WTC11 (cell line): ENCODE measurements around the gene CLEC7A. TPM values are rescaled to one million over a fixed set of nuclear protein-coding genes. Genes with fewer than 3 reads are reported as not detected.
A peak's percentile ranks its signal among the peaks of the same experiment; 100 is the strongest.

Experiments
- ARID4B ChIP-seq: sonication (generic); formaldehyde crosslinking; IDR thresholded peaks from 2 replicates; pipeline ENCODE4 v1.8.0; 2023; ENCODE audit warnings: missing genetic modification reagents, mild to moderate bottlenecking, borderline replicate concordance
- ATF1 ChIP-seq: sonication (generic); formaldehyde crosslinking; IDR thresholded peaks from 2 replicates; pipeline ENCODE4 v1.8.1; 2023; ENCODE audit warnings: mild to moderate bottlenecking, moderate library complexity, missing genetic modification reagents
- ATF3 ChIP-seq: sonication (generic); formaldehyde crosslinking; conservative IDR thresholded peaks from 2 replicates; pipeline ENCODE4 v1.8.1; 2022; ENCODE audit warnings: mild to moderate bottlenecking, missing genetic modification reagents
- CREB1 ChIP-seq: sonication (generic); formaldehyde crosslinking; IDR thresholded peaks from 2 replicates; pipeline ENCODE4 v1.8.0; 2023; ENCODE audit warnings: mild to moderate bottlenecking, missing genetic modification reagents
- E2F1 ChIP-seq: sonication (generic); formaldehyde crosslinking; IDR thresholded peaks from 2 replicates; pipeline ENCODE4 v1.8.0; 2022; ENCODE audit warnings: mild to moderate bottlenecking, missing genetic modification reagents
- ERG ChIP-seq: fragments of 250-450 bp; sonication (Bioruptor Pico); IDR thresholded peaks from 2 replicates; pipeline ENCODE4 v1.8.0; 2021; ENCODE audit warnings: mild to moderate bottlenecking
- FOXP1 ChIP-seq: sonication (generic); formaldehyde crosslinking; IDR thresholded peaks from 2 replicates; pipeline ENCODE4 v1.8.0; 2022; ENCODE audit warnings: missing genetic modification reagents, mild to moderate bottlenecking, moderate library complexity, borderline replicate concordance
- FOXP4 ChIP-seq: sonication (generic); formaldehyde crosslinking; IDR thresholded peaks from 2 replicates; pipeline ENCODE4 v1.8.0; 2022; ENCODE audit warnings: mild to moderate bottlenecking, missing genetic modification reagents
- GABPB1 ChIP-seq: sonication (generic); formaldehyde crosslinking; IDR thresholded peaks from 2 replicates; pipeline ENCODE4 v1.8.1; 2023; ENCODE audit warnings: mild to moderate bottlenecking, missing genetic modification reagents
- GRHL2 ChIP-seq: fragments of 250-450 bp; sonication (Bioruptor Pico); IDR thresholded peaks from 2 replicates; pipeline ENCODE4 v1.8.0; 2022; ENCODE audit warnings: mild to moderate bottlenecking, moderate library complexity; ENCODE audit not compliant: insufficient replicate concordance, severe bottlenecking
- GTF2I ChIP-seq: fragments of 250-450 bp; sonication (Bioruptor Pico); conservative IDR thresholded peaks from 2 replicates; pipeline ENCODE4 v1.4.0; 2021; ENCODE audit warnings: mild to moderate bottlenecking
- HMGA2 ChIP-seq: fragments of 250-450 bp; sonication (Bioruptor Pico); IDR thresholded peaks from 2 replicates; pipeline ENCODE4 v1.4.0; 2021; ENCODE audit warnings: mild to moderate bottlenecking, moderate library complexity
- JAZF1 ChIP-seq: fragments of 250-450 bp; sonication (Bioruptor Pico); IDR thresholded peaks from 2 replicates; pipeline ENCODE4 v1.9.0; 2021; ENCODE audit warnings: moderate library complexity, mild to moderate bottlenecking, inconsistent platforms
- JUN ChIP-seq: sonication (generic); formaldehyde crosslinking; IDR thresholded peaks from 2 replicates; pipeline ENCODE4 v1.8.0; 2023; ENCODE audit warnings: mild to moderate bottlenecking, missing genetic modification reagents
- NR1H2 ChIP-seq: sonication (generic); formaldehyde crosslinking; IDR thresholded peaks from 2 replicates; pipeline ENCODE4 v1.9.0; 2021; ENCODE audit warnings: mild to moderate bottlenecking, moderate library complexity, missing genetic modification reagents
- NR2C2 ChIP-seq: sonication (generic); formaldehyde crosslinking; IDR thresholded peaks from 2 replicates; pipeline ENCODE4 v1.8.0; 2022; ENCODE audit warnings: mild to moderate bottlenecking, missing genetic modification reagents
- PREB ChIP-seq: sonication (generic); formaldehyde crosslinking; IDR thresholded peaks from 2 replicates; pipeline ENCODE4 v1.8.1; 2022; ENCODE audit warnings: mild to moderate bottlenecking, missing genetic modification reagents, moderate library complexity, borderline replicate concordance
- RORB ChIP-seq: fragments of 250-450 bp; sonication (Bioruptor Pico); IDR thresholded peaks from 2 replicates; pipeline ENCODE4 v1.9.0; 2021; ENCODE audit warnings: mild to moderate bottlenecking
- USF2 ChIP-seq: sonication (generic); formaldehyde crosslinking; IDR thresholded peaks from 2 replicates; pipeline ENCODE4 v1.8.1; 2023; ENCODE audit warnings: mild to moderate bottlenecking, missing genetic modification reagents, moderate library complexity
- ZBTB21 ChIP-seq: sonication (generic); formaldehyde crosslinking; IDR thresholded peaks from 2 replicates; pipeline ENCODE4 v1.8.1; 2023; ENCODE audit warnings: mild to moderate bottlenecking, missing genetic modification reagents, borderline replicate concordance
- ZNF423 ChIP-seq: fragments of 250-450 bp; sonication (Bioruptor Pico); IDR thresholded peaks from 2 replicates; pipeline ENCODE4 v2.1.2; 2022; ENCODE audit warnings: mild to moderate bottlenecking, moderate library complexity
- ZNF532 ChIP-seq: fragments of 250-450 bp; sonication (Bioruptor Pico); IDR thresholded peaks from 2 replicates; pipeline ENCODE4 v1.9.0; 2021; ENCODE audit warnings: mild to moderate bottlenecking, borderline replicate concordance
- total RNA-seq: library from RNA; stranded (reverse); gene quantifications from 3 replicates; pipeline ENCODE4 v1.2.3, GENCODE V29; 2021

Gene CLEC7A
- total RNA-seq, 1 experiment from 2014 or later: 0.48 TPM

GRCh38 chr12:10153271-10154144 is 23.5 kb upstream of the CLEC7A start (continued):
- TF ChIP-seq ERG (CRISPR knock-in tag) (no peak), JAZF1 (no peak), ZNF532 (CRISPR knock-in tag) (no peak), FOXP4 (CRISPR knock-in tag) (no peak; the same call in 1 of the 2 replicates), PREB (CRISPR knock-in tag) (no peak), ARID4B (0 out of 2 replicates have a peak, but pooled peaks have one; percentile 59), JUN (CRISPR knock-in tag) (no peak), ATF1 (no peak), ZBTB21 (CRISPR knock-in tag) (no peak), ZNF423 (no peak), E2F1 (CRISPR knock-in tag) (no peak), HMGA2 (CRISPR knock-in tag) (no peak), CREB1 (CRISPR knock-in tag) (no peak), GABPB1 (CRISPR knock-in tag) (no peak), RORB (CRISPR knock-in tag) (no peak), ATF3 (no peak), USF2 (CRISPR knock-in tag) (no peak), GRHL2 (CRISPR knock-in tag) (no peak), FOXP1 (CRISPR knock-in tag) (peak; percentile 95), NR2C2 (CRISPR knock-in tag) (no peak), NR1H2 (CRISPR knock-in tag) (no peak), GTF2I (CRISPR knock-in tag) (no peak)
